ENCODE measurements around the gene BTBD6.

The BTBD6 gene

DNA sequence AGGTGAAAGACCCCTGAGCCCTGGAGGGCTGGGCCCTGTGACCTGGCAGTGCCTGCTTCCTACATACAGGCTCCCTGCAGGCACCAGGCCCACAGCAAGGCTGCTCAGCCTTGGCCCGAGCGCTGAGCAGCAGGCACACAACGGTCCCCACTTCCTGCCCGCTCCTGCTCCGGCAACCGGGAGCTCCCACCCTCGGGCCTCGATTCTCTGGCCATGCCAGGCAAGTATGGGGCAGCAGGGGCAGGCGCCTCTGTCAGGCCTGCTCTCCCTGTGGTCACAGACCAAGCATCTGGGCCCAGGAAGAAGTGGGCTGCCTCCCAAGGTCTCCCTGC is 36.6 kb upstream of the BTBD6 start:
- no peak for DNase-seq

DNA sequence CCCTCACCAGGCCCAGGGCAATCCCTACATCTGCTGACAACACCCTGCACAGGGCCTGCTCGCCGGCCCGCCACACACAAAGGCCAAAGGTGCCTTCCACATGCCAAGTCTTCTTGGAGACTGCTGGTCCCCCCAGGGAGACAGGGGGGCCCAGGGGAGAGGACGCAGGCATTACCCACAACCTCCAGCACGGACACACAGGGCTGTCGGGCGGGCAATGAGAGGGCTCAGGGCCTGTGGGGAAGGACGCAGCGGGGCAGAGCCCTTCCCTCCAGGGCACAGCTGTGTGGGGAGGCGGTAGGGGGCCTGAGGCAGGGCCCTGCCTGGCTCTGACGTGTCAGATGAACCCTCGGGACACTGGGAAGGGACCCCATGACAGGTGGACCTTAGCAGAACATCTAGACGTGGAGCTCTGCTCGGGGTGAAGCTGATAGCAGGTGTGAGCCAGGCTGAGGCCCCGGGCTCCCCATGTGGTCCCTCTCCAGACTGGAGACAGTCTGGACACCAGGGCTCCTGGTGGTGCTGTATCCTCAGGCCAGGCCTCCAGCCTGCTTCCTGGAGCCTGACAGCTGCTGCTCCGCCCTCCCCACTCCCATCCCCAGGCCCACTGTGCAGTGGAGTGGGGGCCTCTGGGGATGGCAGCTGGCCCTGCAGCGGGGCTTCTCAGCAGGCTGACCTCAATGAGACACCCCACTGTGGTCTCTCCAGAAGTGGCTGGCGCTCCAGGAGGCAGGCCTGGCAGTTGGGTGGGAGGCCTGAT is 35.6 kb upstream of the BTBD6 start:
- DNase-seq = no peak

DNA sequence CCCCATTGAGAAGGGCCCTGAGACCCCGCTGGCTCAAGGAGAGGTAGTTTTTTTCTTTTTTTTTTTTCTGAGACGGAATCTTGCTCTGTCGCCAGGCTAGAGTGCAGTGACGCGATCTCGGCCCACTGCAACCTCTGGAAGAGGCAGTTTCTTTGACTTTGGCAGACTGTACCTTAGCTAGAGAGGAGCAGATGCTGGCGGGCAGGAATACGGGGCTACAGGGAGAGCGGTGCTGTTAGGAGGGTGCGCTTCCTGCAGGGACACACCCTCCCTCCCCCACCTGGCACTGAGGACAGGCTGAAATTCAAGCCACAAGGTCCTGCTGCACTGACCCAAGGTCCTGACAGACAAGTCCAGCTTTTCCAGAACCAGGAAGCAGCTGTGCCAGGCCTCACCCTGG is 35.0 kb upstream of the BTBD6 start:
- DNase-seq = no peak

DNA sequence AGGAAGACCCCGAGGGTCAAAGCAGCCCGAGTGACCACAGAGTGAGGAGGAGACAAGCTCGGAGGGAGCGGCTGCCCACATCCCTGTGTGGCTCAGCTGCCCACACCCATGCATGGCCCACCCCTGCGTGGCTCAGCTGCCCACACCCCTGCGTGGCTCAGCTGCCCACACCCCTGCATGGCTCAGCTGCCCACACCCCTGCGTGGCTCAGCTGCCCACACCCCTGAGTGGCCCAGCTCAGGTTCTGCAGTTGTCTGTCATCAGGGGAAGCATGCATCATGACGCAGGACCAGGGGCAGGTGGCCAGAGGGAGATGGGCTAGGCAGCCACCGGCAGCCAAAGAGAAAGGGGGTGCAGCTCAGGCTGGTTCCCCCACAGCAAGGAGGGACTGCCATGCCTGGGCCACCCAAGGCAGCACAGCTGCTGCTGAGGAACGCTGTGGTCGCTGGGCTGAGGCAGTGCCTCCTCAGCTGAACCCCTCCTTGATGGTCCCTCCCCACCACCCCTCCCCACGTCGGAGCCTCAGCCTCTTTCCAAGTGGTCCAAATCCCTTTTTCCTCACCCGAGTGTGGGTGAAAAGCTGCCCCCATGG is 33.9 kb upstream of the BTBD6 start:
- DNase-seq = no peak

DNA sequence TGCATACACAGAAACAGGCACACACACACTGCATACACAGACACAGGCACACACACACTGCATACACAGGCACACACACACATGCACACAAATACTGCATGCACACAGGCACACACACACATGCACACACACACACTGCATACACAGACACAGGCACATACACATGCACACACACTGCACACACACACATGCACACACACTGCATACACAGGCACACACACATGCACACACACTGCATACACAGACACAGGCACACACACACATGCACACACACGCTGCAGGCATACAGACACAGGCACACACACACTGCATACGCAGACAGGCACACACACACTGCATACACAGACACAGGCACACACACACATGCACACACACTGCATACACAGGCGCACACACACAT is 32.7 kb upstream of the BTBD6 start:
- DNase-seq = no peak

DNA sequence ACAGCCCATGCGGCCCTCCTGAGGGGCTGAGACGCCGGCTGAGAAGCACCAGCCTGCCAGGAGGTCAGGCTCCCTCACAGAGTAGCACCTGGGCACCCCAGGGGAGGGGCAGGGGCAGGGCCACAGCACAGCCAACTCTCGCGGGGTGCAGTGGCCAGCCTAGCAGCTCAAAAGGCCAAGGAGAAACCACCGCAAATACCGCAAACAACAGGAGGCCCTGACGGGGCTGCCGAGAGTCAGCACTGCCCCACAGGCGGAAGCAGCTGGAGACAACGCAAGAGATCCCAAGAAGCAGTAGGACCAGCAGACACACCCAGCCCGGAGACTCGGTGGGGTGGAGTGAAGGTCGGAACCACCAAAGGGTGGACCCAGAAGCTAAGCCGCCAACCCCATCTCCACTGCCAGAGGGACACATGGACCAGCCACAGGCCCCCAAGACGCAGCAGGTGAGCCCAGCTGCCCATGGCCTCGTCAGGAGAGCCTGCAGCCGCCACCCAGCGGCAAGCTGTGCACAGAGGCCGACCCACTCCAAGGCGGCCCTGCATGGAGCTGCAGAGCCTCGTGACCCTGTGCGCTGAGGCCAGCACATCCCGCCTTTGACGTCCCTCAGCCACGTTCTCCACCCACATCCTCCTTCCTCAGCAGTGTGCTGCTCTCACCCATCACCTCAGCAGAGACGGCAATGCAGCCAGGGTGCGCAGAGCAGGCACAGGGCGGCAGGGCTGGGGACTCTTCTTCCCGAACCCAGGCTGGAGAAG is 31.7 kb upstream of the BTBD6 start:
- no peak for DNase-seq

DNA sequence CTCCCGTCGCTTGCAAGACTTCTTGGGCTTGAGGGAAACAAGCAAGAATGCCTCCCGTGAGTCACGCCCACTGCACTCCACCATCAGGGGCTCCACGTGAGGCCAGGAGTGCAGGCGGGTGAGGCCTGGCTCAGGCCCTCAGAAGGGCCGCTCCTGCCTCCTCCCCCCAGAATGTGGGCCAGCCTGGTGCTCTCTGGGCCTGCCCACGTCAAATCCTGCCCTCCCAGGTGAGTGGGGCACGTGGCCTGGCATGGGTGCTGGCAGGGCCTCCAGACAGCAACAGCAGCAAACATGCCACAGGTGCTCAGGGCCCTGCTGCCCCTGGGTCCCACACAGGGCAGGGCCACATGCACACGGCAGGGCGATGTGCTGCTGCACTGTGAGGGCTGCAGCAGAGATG is 30.6 kb upstream of the BTBD6 start:
- no peak for DNase-seq

DNA sequence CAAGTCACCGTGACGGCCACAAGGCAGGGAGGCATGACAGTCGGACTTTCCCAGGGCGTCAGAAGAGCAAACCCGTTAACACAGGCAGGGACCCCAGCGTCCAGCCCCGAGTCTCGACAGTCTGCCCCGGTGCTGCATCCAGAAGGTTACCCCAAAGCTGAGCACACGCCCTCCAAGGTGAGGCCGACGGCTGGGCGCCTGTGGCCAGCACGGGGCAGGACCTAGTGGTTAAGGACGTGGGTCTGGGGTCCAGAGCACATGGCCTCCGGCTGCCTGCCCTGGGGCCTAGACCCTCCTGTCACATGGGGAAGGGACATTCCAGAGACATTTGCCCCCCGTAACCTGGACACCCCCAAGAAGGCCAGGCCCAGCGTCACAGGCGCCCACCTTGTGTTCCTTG is 29.7 kb upstream of the BTBD6 start:
- DNase-seq = no peak

DNA sequence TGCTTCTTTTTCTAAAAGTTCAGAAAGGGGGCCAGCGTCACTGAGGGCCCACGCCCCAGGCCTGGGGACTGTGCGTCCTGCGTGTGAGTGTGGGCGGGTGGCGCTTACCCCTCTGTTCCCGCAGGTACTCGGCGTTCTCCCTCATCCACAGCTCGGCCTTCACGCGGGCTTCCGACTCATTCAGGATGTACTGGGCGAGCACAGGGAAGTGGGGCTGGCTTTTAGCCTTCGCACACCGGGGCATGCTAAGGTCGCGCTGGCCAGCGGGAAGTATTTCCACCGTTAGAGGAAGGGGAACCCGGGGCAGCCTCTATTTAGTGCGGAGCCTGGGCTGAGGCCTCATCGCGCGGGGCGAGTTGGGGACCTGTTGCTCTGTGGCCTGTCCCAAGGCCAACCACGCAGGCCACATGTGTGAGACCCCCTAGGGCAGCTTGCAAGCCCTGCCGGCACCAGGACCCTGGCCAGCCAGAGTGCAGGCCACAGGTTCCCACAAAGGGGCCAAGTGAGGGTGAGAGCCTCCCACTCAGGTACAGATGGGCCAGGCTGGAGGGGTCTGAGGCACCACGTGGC is 29.2 kb upstream of the BTBD6 start:
- DNase-seq = no peak

DNA sequence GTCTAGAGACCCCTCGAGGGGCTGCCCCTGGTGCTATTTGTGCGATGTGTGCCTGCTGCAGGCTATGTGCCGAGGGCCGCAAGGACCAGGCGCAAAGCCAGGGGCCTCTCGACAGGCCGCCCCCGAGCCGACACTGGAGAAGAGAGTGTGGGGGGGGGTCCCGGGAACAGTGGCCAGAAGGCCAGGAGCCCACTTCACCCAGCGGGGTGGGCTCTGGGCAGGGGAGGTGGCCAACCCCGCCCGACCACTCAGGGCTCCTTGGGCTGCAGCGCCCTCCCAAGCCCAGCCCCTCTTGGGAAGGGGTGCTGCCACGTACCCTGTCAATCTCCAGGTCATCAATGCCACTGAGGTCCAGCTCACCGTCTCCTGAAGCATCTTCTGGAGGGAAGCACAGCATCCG is 28.6 kb upstream of the BTBD6 start:
- no peak for DNase-seq

DNA sequence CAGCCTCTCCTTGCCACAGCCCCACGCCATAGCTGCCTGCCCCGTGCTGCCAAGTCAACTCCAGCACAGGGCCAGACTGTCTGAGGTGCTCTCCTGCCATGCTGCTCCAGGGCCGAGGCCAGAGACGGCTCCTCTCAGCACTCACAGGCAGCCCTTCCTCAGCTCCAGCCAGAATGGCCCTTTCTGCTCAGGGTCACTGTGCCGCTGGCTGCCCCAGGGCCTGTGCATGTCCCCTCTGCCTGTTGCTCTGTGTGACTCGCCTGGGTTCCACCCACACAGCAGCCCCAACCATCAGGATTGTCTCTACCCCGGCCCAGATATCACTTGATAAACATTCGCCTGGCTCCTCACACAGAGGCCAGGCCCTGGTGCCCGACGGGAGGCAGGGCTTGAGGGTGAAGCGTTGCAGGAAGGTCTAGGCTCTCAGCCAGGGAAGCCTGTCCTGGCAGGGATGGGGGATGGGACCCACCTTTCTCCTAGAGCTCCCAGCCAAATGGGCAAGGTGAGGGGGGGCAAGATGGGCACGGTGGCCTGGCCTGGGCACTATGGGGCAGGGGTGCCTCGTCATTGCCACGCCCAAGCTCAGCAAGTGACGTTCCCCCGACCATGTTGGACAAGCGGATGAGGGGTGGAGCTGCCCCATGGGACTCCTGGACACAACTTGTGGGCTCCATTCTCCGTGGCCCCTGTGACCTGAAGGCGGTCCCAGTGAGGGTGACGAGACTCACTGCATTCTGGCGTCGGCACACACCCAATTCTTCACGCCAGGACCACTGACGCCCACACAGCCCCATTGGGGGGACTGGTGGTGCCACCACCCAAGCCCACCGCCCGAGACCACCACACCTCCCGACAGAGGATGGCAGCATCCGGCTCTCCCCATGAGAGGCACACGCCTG is 27.4 kb upstream of the BTBD6 start:
- no peak for DNase-seq

DNA sequence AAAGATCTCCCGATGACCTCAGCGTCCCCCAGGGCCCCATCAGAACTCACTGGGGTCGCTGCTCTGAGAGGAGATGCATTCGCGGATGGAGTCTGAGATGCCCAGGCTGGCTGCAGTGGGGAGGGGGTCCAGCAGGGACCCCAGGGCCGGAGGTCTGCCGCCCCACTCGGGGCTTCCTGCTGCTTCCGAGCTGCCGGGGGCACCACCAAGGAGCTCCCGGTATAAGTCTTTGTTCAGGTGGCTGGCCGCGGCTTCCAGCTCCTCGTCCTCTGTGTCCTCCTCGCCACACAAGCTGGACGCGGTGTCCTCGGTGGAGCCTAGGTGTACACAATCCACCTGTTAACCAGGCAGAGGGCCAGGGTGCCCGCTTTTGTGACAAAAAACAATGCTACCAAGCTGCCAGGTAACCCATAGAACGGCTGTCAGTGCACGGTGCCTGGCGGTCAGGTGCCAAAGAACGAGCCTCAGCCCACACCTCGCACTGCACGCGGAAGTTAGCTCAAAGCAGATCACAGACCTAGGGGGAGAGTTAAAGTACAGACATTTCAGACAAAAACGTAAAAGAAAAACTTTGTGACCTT is 26.6 kb upstream of the BTBD6 start:
- DNase-seq = no peak

DNA sequence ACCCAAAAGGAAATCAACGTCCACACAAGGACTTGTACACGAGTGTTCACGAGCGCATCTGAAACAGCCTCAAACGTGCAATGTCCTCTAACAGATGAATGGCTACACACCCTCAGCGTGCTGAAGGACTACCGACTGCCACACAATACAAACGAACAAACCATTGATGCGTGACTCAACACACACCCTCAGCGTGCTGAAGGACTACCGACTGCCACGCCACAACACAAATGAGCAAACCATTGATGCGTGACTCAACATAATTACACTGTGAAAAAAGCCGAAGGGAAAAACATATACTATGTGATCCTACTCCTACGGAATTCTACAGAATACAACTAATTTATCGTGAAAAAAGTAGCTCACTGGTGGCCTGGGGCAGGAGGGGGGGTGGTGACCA is 25.1 kb upstream of the BTBD6 start:
- DNase-seq = no peak

DNA sequence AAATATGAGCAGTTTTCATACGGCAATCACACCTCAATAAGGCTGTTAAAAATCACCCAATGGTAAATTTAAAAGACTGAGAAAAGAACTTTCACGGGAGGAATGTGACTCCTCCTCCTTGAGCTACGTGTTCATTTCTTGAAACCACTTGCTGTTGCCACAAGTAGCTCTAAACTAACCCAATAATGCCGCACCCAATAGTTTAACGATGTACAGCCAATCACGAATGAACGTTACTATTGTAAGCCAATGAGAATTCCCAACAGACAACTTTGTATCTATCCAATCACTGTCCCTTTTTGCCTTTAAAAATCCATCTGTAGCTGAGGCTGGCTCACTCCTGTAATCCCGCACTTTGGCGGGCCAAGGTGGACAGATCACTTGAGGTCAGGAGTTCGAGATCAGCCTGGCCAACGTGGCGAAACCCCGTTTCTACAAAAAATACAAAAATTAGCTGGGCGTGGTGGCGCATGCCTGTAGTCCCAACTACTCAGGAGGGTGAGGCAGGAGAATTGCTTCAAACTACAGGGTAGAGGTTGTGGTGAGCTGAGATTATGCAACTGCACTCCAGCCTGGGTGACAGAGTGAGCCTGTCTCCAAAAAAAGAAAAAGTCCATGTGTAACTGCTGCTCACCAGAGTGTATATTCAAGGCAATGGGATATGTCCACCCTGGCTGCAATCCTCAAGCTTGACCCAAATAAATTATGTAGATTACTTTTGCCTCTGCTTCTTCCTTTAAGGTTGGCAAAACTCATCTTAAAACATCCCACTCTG is 24.4 kb upstream of the BTBD6 start:
- no peak for DNase-seq

DNA sequence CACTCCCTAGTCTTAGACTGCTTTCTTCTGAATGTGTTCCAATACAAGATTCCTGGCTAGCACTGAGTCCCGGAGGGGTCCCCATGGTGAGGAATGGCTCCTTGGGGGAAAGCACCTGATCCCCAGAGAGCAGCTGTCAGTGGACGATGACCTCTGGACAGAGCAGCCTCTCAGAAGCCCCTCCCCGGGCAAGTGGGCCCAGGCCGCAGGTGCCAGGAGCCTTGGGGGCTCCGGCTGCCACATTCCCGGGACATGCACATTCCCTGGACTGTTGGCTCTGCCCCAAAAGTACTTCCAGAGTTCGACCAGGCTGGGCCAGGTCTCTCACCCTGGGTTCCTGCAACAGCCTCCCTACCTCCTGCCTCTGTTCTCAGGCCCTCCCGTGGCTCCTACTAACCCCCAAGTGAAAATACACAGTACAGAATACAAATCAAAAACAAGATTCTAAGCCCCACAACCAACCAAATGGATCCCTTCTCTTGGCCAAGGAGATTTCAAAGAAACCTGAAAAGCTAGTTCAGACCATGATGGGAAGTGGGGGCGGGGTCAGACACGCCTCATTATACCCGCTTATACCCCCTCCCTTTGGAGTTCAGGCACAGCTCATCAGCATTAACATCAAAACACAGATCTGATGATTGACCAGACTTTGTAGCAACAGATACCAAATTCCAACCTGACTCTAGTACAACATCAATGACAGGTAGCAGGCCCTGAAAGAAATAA is 23.3 kb upstream of the BTBD6 start:
- no peak for DNase-seq

DNA sequence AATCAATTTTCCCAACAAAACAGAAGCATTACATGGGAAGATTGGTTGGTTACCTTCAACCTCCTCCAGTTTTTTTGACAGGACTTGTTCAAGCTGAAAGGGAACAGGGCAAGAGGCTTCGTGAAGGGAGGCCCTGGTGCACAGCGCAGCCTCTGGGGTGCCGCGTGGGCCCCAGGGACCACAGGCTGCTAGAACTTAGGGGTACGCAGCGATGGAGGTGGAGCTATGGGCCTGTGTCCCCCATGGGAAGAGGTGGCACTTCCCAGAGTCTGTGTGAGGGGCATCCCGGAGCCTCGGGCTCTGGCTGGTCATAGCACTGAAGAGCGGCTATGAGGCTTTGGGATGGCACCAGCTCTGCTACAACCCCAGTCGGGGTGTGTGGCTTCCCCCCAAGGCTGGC is 22.1 kb upstream of the BTBD6 start:
- DNase-seq = no peak

DNA sequence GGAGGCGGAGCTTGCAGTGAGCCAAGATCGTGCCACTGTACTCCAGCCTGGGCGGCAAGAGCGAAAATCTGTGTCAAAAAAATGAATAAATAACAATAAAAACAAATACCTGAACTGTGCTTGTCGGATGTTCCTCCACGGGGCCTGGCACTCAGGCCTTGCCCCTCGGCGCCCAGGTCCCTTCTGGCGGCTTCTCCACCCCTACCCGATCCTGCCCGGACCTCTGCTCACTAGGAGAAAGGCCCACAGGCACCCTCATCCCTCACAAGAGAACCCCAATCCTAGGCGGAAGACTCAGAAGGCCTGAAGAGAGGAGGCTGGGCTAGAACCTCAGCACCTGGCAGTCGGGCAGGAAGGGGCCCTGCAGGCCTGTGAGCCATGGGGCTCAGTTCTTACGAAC is 21.0 kb upstream of the BTBD6 start:
- DNase-seq = no peak

DNA sequence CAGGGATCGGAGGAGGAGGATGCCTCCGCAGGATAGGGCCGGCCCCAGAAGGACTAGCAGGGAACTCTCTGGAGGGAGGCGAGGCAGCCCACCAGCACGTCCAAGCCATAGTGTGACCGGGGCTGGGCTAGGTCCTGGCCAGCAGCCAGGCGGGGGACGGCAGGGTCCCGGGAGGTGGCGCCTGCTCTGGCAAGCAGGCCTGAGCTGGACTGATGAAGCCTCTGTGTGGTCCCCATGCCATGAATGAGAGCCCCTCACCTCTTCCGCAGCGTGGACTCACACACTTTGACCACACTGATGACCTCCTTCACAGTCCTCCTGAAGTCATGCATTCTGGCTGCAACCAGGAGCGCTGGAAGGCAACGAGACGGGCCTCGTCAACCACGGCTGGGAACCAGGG is 19.8 kb upstream of the BTBD6 start:
- no peak for DNase-seq

DNA sequence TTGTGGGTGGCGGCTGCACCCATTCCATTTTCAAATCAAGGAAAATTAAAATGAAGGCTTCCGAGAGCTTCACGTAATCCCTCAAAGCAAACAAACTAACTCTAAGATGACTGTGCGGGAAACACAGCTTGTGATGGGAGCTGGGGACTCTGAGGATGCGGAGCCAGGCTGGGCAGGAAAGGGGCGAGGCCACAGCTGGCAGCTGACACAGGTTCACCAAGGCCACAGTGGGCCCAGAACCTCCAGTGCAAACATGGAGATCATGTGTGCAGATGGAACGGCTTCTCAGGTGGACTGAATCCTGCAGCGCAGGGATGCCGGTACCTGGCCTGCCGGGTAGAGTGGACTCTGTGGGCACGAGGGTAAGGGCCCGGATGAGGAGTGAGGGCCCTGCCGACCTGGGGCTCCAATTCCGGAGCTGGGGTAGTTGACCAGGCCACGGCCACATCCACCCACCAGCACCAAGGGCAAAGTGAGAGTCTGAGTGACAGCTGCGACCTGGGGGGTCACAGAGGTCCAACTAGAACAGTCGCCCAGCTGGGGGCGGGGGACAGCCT is 19.2 kb upstream of the BTBD6 start:
- no peak for DNase-seq

DNA sequence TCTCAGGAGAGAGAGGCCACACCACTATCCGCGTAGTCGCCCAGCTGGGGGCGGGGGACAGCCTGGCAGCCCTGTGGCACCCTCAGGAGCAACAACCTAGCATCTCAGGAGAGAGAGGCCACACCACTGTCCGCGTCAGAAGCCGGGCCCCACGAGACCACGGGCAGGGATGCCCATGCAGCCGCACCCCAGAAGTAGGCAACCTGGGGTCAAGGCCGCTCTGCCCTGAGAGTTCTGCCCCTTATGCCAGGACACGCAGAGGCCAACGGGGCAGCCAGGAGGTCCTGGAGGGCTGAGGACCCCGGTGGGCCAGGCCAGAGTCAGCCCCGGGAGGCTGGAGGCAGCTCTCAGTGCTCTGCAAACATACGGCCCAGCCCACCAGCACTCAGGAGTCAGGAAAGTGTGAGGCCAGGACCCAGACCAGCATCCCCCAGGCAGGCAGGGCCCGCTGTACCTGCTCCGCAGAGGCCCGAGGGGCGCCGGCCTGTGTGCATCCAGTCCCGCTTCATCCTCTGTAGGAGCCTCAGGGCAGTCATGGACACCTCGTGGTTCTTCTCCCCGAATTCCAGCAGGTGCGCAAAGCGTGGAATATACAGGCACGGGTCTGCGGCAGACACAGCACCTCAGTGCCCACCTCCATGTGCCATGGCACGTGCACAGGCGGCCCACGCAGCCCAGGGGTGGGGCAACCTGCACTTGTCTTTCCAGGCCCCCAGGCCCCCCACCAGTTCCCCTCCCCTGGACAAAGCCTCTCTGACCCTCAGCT is 7.3 kb upstream of the BTBD6 start:
- DNase-seq = no peak
